GM12892 (cell line): ENCODE results near the gene GPR39.

Experiments used
- DNase-seq: peaks from one replicate; pipeline ENCODE4 v3.0.0; 2011; ENCODE audit not compliant: insufficient read length
- FAIRE-seq: peaks from 2 replicates; lab custom pipeline; 2011; peaks lifted over from hg19 to GRCh38; lab: Jason Lieb, UNC
- POLR2A ChIP-seq: IDR thresholded peaks from 2 replicates; pipeline ENCODE4 v1.6.1; 2011; ENCODE audit warnings: low read depth, low read length, control low read depth
- POLR2AphosphoS5 ChIP-seq: IDR thresholded peaks from 2 replicates; pipeline ENCODE4 v1.6.1; 2011; ENCODE audit warnings: low read depth, low read length, control low read depth
- TAF1 ChIP-seq: IDR thresholded peaks from 2 replicates; pipeline ENCODE4 v1.6.1; 2011; ENCODE audit warnings: low read depth, mild to moderate bottlenecking, control low read depth, low read length, borderline replicate concordance

GPR39 gene

DNA sequence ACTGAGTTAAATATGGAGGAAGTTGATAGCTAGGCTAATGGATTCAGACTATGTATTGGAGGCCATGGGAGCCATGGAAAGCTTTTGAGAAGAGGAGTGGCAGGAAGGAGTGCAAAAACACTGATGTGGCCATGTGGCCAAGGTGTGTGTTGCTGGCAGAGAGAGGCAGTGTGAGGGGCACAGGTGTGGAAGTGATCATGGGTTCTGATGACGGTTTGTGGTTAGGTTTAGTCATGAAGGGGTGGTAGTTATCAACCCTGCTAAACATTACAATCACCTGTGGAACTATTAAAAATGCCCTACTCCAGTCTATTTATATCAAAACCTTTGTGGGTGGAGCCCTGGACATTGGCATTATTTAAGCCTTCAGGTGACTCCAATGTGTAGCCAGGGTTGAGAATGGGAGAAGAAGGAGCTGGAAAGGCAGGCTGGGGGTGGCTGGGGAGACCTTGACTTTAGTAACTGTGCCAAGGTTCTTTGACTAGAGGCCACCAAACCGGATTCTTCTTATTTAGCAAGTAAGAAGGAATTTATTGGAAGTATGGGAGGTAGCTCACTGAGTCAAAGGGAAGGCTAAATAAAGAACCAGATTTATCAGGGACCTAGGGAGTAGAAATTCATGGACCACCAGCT lies 13.5 kb downstream of the GPR39 start:
- no peak for DNase-seq
- no peak for FAIRE-seq
- TF ChIP-seq POLR2A: no peak
- no peak for TF ChIP-seq TAF1
- no peak for TF ChIP-seq POLR2AphosphoS5

DNA sequence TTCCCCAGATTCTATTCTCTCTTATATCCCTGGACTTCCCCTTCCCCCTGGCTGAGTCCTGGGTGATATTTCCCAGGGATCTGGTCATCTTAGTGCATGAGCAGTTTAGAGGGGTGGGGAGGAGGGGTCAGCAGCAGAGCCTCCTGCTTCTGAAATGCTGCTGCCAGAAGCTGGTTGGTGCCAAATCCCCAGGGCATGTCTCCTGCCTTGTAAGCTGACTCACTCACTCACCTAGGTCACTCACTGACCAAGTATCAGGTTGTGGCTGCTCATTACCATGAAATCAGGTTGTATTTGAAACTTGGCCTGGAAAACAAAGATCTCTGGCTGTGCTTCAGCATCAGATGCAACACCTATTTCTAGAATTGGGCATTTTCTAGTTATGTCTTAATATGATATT lies 14.3 kb downstream of the GPR39 start:
- DNase-seq: no peak
- TF ChIP-seq POLR2AphosphoS5 (no peak), TAF1 (no peak), POLR2A (no peak)
- no peak for FAIRE-seq

GRCh38 chr2:132437852-132438669 lies 21.5 kb downstream of the GPR39 start:
- no peak for FAIRE-seq
- TF ChIP-seq POLR2AphosphoS5 (no peak), POLR2A (no peak), TAF1 (no peak)
- no peak for DNase-seq

- FAIRE-seq: no peak
Observed at GRCh38 chr2:132438691-132439090, 22.1 kb downstream of the GPR39 start.

GRCh38 chr2:132439703-132440398 lies 23.2 kb downstream of the GPR39 start:
- DNase-seq: no peak
- no peak for TF ChIP-seq POLR2A
- TF ChIP-seq TAF1: no peak
- no peak for TF ChIP-seq POLR2AphosphoS5
- no peak for FAIRE-seq

More at GRCh38 chr2:132438691-132439090, 22.1 kb downstream of the GPR39 start:
- TF ChIP-seq POLR2A (no peak), TAF1 (no peak), POLR2AphosphoS5 (no peak)
- DNase-seq: no peak

- no peak for DNase-seq
- no peak for TF ChIP-seq POLR2AphosphoS5
- no peak for TF ChIP-seq TAF1
- TF ChIP-seq POLR2A: no peak
- FAIRE-seq: no peak
Observed at GRCh38 chr2:132441051-132441450, 24.4 kb downstream of the GPR39 start.

- FAIRE-seq (no peak), DNase-seq (no peak)
- TF ChIP-seq POLR2AphosphoS5 (no peak), TAF1 (no peak), POLR2A (no peak)
Observed at GRCh38 chr2:132442278-132442677, 25.7 kb downstream of the GPR39 start.

GRCh38 chr2:132443106-132443505 lies 26.5 kb downstream of the GPR39 start:
- FAIRE-seq (no peak), DNase-seq (no peak)
- no peak for TF ChIP-seq TAF1
- TF ChIP-seq POLR2AphosphoS5: no peak

DNA sequence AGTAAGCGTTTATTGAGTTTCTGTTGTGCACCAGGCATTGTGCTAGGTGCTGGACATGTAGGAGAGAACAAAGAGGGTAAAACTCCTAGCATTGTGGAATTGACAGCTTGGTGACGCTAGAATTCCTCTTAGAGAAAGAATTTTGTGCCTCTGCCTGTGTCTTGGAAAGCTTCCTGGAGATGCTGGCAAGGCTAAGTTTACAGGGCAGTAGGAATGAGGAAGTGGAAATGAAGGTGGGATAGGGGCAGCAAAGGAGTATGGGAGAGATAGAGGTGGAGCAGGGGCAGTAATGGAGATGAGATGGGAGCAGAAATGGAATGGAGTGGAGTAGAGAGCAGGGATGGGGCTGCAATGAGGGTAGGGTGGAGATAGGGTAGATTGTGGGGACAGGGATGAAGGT lies 29.8 kb downstream of the GPR39 start:
- FAIRE-seq (no peak), DNase-seq (no peak)
- TF ChIP-seq POLR2A (no peak), TAF1 (no peak), POLR2AphosphoS5 (no peak)

DNA sequence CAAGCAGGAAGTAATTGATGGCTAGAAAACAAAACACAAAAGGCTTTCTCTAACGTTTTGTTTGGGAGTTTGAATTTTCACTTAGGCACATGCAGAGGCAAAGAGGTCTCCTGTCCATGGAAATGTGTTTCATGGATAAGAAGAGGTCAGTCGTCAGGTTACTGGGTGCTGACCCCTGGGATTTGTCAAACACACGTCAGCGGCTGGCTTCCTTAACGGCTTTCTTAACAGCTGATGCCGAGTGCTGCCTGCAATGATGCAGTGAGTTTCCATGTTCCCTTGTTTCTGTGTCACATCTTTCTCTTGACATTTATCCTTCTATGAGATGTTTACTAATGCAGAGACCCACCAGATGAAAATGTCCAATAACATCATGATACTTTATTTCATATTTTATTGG lies 31.7 kb downstream of the GPR39 start:
- no peak for TF ChIP-seq POLR2AphosphoS5
- TF ChIP-seq POLR2A: no peak
- no peak for TF ChIP-seq TAF1
- FAIRE-seq: no peak
- no peak for DNase-seq

- DNase-seq: no peak
Observed at GRCh38 chr2:132448771-132449170, 32.2 kb downstream of the GPR39 start.

GRCh38 chr2:132449868-132450267 lies 33.3 kb downstream of the GPR39 start:
- DNase-seq: no peak
- no peak for FAIRE-seq
- no peak for TF ChIP-seq TAF1
- TF ChIP-seq POLR2AphosphoS5: no peak
- TF ChIP-seq POLR2A: no peak

More at GRCh38 chr2:132448771-132449170, 32.2 kb downstream of the GPR39 start:
- FAIRE-seq: no peak
- TF ChIP-seq TAF1: no peak
- TF ChIP-seq POLR2A: no peak
- TF ChIP-seq POLR2AphosphoS5: no peak

DNA sequence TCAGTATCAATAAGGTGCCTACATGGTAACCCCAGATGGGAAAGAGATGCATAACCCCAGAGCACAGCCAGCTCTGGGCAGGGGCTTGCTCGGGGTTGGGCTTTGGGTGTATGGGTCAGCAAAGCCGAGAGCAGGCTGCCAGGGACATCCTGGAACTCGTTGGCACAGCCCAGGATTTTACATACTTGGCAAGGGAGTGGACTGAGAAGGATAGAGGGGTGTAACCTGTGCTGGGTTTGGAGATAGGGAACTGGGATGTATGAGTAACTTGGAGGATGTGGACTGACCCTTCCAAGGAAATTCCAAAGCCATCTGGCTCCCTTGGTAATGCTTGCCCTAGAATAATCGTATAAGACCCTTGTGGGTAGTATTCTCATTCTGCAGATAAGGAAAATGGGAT lies 44.2 kb downstream of the GPR39 start:
- DNase-seq (no peak), FAIRE-seq (no peak)
- no peak for TF ChIP-seq TAF1
- no peak for TF ChIP-seq POLR2AphosphoS5
- no peak for TF ChIP-seq POLR2A
